GM12878 (cell line): ENCODE results near the gene GLB1L3. TPM values are rescaled to one million over a fixed set of nuclear protein-coding genes. Genes with fewer than 3 reads are reported as not detected.

ENCODE experiments used
- CBFB ChIP-seq: IDR thresholded peaks from 2 replicates; pipeline ENCODE4 v1.6.1; 2016; ENCODE audit warnings: antibody characterized with exemption, low read depth
- EED ChIP-seq: sonication (generic); IDR thresholded peaks from 2 replicates; pipeline ENCODE4 v1.6.1; 2016; ENCODE audit warnings: antibody characterized with exemption, low read depth
- FOXK2 ChIP-seq: fragments of 450-650 bp; IDR thresholded peaks from 2 replicates; pipeline ENCODE4 v1.6.1; 2017; ENCODE audit warnings: mild to moderate bottlenecking, moderate library complexity
- NFIC ChIP-seq: IDR thresholded peaks from 2 replicates; pipeline ENCODE4 v1.6.1; 2012; ENCODE audit warnings: low read depth, mild to moderate bottlenecking, inconsistent platforms, low read length, moderate library complexity
- RAD21 ChIP-seq: IDR thresholded peaks from 2 replicates; pipeline ENCODE4 v1.6.1; 2011; ENCODE audit warnings: mild to moderate bottlenecking, low read depth, low read length, moderate library complexity; ENCODE audit not compliant: insufficient read depth
- RAD51 ChIP-seq: fragments of 450-650 bp; IDR thresholded peaks from 2 replicates; pipeline ENCODE4 v1.6.1; 2016; ENCODE audit warnings: moderate library complexity, mild to moderate bottlenecking, inconsistent platforms
- RB1 ChIP-seq: fragments of 450-650 bp; formaldehyde crosslinking; IDR thresholded peaks from 2 replicates; pipeline ENCODE4 v1.6.1; 2017; ENCODE audit warnings: mild to moderate bottlenecking, borderline replicate concordance
- SMC3 ChIP-seq: IDR thresholded peaks from 2 replicates; pipeline ENCODE4 v1.6.1; 2011; ENCODE audit warnings: low read length, improper control_type of control experiment, borderline replicate concordance
- ZZZ3 ChIP-seq: IDR thresholded peaks from 2 replicates; pipeline ENCODE4 v1.6.1; 2011; ENCODE audit warnings: low read depth; ENCODE audit not compliant: control insufficient read depth, insufficient read length
- polyA plus RNA-seq, 11 experiments: library from polyadenylated mRNA; depleted of rRNA in 4 of 11; unstranded in 6 of 11; stranded (reverse) in 5 of 11; fragments of >200 nt; fragmentation: Nextera tagmentation in 4 of 11; fragmentation: Illumina TruSeq in 1 of 11; extraction: Ambion mirVana in 4 of 11; extraction: Trizol in 1 of 11; gene quantifications; 1 replicate in 1 of 11; 2 replicates in 10 of 11; pipeline versions ENCODE4 v1.2.1 to v1.2.3, GENCODE V29; 2011 to 2016; ENCODE audit warnings: inconsistent platforms in 2 of 11, missing spikeins in 2 of 11, low read depth in 1 of 11
- total RNA-seq, 4 experiments: library from RNA; depleted of rRNA in 3 of 4; stranded (reverse); fragments of >200 nt in 3 of 4; fragmentation: Illumina TruSeq in 1 of 4; extraction: Trizol in 1 of 4; gene quantifications; 2 replicates each; pipeline versions ENCODE4 v1.2.1 to v1.2.3, GENCODE V29; 2013 to 2021
- TF ChIP-seq, protein P1 (sequence below): fragments of 450-650 bp; formaldehyde crosslinking; IDR thresholded peaks from 2 replicates; pipeline ENCODE4 v1.5.0; 2022; ENCODE audit warnings: mild to moderate bottlenecking, missing genetic modification characterization
- TF ChIP-seq, protein P2 (sequence below): fragments of 450-650 bp; IDR thresholded peaks from 2 replicates; pipeline ENCODE4 v1.6.1; 2017; ENCODE audit warnings: mild to moderate bottlenecking, low read depth, inconsistent platforms; ENCODE audit not compliant: poor library complexity, severe bottlenecking
- TF ChIP-seq, protein P3 (sequence below), 3 experiments: IDR thresholded peaks in 2 of 3; conservative IDR thresholded peaks in 1 of 3; 2 replicates each; pipeline ENCODE4 v1.5.1; 2011; ENCODE audit warnings: low read depth in 3 of 3, low read length in 3 of 3, mild to moderate bottlenecking in 3 of 3, control low read depth in 2 of 3, moderate library complexity in 2 of 3, inconsistent platforms in 1 of 3, mixed read lengths in 1 of 3; ENCODE audit not compliant: control insufficient read depth in 2 of 3, insufficient read depth in 1 of 3; ENCODE audit errors: extremely low read depth in 1 of 3
- TF ChIP-seq, protein P4 (sequence below): fragments of 450-650 bp; IDR thresholded peaks from 2 replicates; pipeline ENCODE4 v1.6.1; 2017; ENCODE audit warnings: low read depth, mild to moderate bottlenecking, moderate library complexity

The GLB1L3 gene
- total and polyA plus RNA-seq, 10 of the 15 experiments (the other 5 are each of a cell fraction or from before 2014, with no cell fraction given), result 0.53 to 2.9 (median 1.9) TPM; not detected in 1

DNA sequence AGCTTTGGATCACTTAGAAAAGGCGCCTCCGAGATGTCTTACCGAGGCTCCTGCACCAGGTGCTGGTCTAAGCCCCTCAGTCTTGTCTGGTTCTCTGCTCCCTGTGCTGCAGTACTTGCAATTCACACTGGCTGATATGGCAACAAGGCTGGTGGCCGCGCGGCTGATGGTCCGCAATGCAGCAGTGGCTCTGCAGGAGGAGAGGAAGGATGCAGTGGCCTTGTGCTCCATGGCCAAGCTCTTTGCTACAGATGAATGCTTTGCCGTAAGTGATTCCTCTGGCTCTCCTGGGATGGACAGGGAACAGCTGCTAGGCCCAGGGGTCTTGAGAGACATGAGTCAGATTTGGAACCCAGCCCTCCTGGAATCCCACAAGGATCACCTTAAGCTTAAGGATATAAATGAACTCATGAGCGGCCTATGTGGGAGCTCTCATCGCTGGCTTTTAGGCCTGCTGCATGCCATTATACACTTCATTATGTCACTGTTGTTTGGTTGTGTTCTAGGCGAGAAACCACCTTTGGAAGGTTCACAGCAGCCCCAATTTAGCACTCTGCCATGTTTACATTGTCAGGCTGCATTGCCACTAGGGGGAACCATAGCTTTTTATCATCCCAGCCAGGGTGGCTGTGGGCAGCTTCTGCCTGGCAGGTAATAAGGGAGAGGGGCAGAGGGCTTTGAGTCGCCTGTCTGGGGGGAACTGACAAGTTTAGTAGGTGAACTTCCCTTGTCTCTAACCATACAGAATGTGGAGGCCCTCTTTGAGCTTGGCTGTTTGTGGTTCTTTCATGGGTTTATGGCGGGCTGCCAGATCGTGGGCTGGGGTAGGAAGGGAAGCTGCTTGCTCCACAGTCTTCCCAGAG lies 14.3 kb upstream of the GLB1L3 start (continued):
- TF ChIP-seq, protein P1, sequence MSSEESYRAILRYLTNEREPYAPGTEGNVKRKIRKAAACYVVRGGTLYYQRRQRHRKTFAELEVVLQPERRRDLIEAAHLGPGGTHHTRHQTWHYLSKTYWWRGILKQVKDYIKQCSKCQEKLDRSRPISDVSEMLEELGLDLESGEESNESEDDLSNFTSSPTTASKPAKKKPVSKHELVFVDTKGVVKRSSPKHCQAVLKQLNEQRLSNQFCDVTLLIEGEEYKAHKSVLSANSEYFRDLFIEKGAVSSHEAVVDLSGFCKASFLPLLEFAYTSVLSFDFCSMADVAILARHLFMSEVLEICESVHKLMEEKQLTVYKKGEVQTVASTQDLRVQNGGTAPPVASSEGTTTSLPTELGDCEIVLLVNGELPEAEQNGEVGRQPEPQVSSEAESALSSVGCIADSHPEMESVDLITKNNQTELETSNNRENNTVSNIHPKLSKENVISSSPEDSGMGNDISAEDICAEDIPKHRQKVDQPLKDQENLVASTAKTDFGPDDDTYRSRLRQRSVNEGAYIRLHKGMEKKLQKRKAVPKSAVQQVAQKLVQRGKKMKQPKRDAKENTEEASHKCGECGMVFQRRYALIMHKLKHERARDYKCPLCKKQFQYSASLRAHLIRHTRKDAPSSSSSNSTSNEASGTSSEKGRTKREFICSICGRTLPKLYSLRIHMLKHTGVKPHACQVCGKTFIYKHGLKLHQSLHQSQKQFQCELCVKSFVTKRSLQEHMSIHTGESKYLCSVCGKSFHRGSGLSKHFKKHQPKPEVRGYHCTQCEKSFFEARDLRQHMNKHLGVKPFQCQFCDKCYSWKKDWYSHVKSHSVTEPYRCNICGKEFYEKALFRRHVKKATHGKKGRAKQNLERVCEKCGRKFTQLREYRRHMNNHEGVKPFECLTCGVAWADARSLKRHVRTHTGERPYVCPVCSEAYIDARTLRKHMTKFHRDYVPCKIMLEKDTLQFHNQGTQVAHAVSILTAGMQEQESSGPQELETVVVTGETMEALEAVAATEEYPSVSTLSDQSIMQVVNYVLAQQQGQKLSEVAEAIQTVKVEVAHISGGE (CRISPR knock-in tag), result no peak
- TF ChIP-seq ZZZ3, result no peak
- TF ChIP-seq RAD51, result no peak
- TF ChIP-seq EED, result no peak
- peak; percentile 49 for TF ChIP-seq FOXK2
- peak; percentile 19; the same call in 1 of the 2 replicates for TF ChIP-seq SMC3
- TF ChIP-seq NFIC, result no peak
- TF ChIP-seq CBFB, result no peak
- TF ChIP-seq, protein P2, sequence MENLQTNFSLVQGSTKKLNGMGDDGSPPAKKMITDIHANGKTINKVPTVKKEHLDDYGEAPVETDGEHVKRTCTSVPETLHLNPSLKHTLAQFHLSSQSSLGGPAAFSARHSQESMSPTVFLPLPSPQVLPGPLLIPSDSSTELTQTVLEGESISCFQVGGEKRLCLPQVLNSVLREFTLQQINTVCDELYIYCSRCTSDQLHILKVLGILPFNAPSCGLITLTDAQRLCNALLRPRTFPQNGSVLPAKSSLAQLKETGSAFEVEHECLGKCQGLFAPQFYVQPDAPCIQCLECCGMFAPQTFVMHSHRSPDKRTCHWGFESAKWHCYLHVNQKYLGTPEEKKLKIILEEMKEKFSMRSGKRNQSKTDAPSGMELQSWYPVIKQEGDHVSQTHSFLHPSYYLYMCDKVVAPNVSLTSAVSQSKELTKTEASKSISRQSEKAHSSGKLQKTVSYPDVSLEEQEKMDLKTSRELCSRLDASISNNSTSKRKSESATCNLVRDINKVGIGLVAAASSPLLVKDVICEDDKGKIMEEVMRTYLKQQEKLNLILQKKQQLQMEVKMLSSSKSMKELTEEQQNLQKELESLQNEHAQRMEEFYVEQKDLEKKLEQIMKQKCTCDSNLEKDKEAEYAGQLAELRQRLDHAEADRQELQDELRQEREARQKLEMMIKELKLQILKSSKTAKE, result no peak
- TF ChIP-seq RB1, result no peak
- TF ChIP-seq RAD21, result peak; percentile 66
- TF ChIP-seq, protein P3, sequence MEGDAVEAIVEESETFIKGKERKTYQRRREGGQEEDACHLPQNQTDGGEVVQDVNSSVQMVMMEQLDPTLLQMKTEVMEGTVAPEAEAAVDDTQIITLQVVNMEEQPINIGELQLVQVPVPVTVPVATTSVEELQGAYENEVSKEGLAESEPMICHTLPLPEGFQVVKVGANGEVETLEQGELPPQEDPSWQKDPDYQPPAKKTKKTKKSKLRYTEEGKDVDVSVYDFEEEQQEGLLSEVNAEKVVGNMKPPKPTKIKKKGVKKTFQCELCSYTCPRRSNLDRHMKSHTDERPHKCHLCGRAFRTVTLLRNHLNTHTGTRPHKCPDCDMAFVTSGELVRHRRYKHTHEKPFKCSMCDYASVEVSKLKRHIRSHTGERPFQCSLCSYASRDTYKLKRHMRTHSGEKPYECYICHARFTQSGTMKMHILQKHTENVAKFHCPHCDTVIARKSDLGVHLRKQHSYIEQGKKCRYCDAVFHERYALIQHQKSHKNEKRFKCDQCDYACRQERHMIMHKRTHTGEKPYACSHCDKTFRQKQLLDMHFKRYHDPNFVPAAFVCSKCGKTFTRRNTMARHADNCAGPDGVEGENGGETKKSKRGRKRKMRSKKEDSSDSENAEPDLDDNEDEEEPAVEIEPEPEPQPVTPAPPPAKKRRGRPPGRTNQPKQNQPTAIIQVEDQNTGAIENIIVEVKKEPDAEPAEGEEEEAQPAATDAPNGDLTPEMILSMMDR (IDR thresholded peaks at IDR 0.05 in 2 of 3, conservative IDR thresholded peaks at IDR 0.05 in 1 of 3; ENCODE audit: control insufficient read depth in 2 of 3, extremely low read depth in 1 of 3, insufficient read depth in 1 of 3, low read depth in 3 of 3, low read length in 3 of 3), result peak; percentile 51 to 67 (median 62)
- TF ChIP-seq, protein P4, sequence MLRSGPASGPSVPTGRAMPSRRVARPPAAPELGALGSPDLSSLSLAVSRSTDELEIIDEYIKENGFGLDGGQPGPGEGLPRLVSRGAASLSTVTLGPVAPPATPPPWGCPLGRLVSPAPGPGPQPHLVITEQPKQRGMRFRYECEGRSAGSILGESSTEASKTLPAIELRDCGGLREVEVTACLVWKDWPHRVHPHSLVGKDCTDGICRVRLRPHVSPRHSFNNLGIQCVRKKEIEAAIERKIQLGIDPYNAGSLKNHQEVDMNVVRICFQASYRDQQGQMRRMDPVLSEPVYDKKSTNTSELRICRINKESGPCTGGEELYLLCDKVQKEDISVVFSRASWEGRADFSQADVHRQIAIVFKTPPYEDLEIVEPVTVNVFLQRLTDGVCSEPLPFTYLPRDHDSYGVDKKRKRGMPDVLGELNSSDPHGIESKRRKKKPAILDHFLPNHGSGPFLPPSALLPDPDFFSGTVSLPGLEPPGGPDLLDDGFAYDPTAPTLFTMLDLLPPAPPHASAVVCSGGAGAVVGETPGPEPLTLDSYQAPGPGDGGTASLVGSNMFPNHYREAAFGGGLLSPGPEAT, result no peak
